ENCODE results near the gene CLTA.
"Not testable (repeated sequence)": the region's sequence is repeated elsewhere in the genome, so short reads cannot be mapped to it uniquely, and the experiment has no call there.

The CLTA gene

GRCh38 chr9:36159509-36159908 is 31.2 kb upstream of the CLTA start:
- not testable (repeated sequence) for DNase-seq

GRCh38 chr9:36160126-36160525 is 30.6 kb upstream of the CLTA start:
- not testable (repeated sequence) for DNase-seq

- no peak for DNase-seq
Observed at GRCh38 chr9:36161187-36161586, 29.5 kb upstream of the CLTA start.

GRCh38 chr9:36162211-36162738 is 28.4 kb upstream of the CLTA start:
- no peak for DNase-seq

GRCh38 chr9:36163049-36163785 is 27.5 kb upstream of the CLTA start:
- DNase-seq = peak; percentile 83 to 86

- peak in 1 of 2 experiments; percentile 52 for DNase-seq
Observed at GRCh38 chr9:36163786-36164170, 26.9 kb upstream of the CLTA start.

GRCh38 chr9:36164372-36164771 is 26.3 kb upstream of the CLTA start:
- DNase-seq = no peak

GRCh38 chr9:36164989-36165388 is 25.7 kb upstream of the CLTA start:
- peak; percentile 67 to 89 for DNase-seq

GRCh38 chr9:36165826-36166167 is 24.9 kb upstream of the CLTA start:
- no peak for DNase-seq

- peak; percentile 39 to 62 for DNase-seq
Observed at GRCh38 chr9:36166168-36166927, 24.4 kb upstream of the CLTA start.

- DNase-seq = no peak
Observed at GRCh38 chr9:36169166-36169565, 21.6 kb upstream of the CLTA start, which contains the start of gene CCIN. CCIN (plus strand) TSS chr9:36169388; CDS start chr9:36169503, 115 bp downstream.

- DNase-seq = no peak
Observed at GRCh38 chr9:36169708-36170107, 21.0 kb upstream of the CLTA start.

- no peak for DNase-seq
Observed at GRCh38 chr9:36170531-36170930, 20.2 kb upstream of the CLTA start.

GRCh38 chr9:36173861-36174260 is 16.9 kb upstream of the CLTA start:
- no peak for DNase-seq

- DNase-seq = no peak
Observed at GRCh38 chr9:36174271-36174670, 16.4 kb upstream of the CLTA start.

- no peak for DNase-seq
Observed at GRCh38 chr9:36174731-36175130, 16.0 kb upstream of the CLTA start.

GRCh38 chr9:36175209-36175608 is 15.5 kb upstream of the CLTA start:
- DNase-seq = not testable (repeated sequence)

- DNase-seq = not testable (repeated sequence)
Observed at GRCh38 chr9:36176496-36176895, 14.2 kb upstream of the CLTA start.

- DNase-seq = no peak
Observed at GRCh38 chr9:36177571-36177970, 13.2 kb upstream of the CLTA start.

- DNase-seq = not testable (repeated sequence)
Observed at GRCh38 chr9:36180243-36180642, 10.5 kb upstream of the CLTA start.

- no peak for DNase-seq
Observed at GRCh38 chr9:36187414-36187813, 3.3 kb upstream of the CLTA start.

GRCh38 chr9:36188212-36188611 is 2.5 kb upstream of the CLTA start:
- DNase-seq = no peak

GRCh38 chr9:36189976-36190375 is 745 bp upstream of the CLTA start:
- DNase-seq = peak in 1 of 2 experiments; percentile 32

- no peak for DNase-seq
Observed at GRCh38 chr9:36191290-36191645, 547 bp downstream of the CLTA start.

Data from NCI-H524 (cell line).